Breast epithelium (tissue), 3 donors: ENCODE results near the gene SENP3.

Source experiments
- CTCF ChIP-seq, 3 donors: fragments of 450-650 bp; IDR thresholded peaks; one replicate each; pipeline ENCODE4 v1.5.1; 2016 to 2017; ENCODE audit warnings: antibody characterized with exemption in 3 of 3, mild to moderate bottlenecking in 3 of 3, moderate library complexity in 3 of 3
- POLR2A ChIP-seq: fragments of 450-650 bp; IDR thresholded peaks from one replicate; pipeline ENCODE4 v1.6.1; 2016; ENCODE audit warnings: antibody characterized with exemption, mild to moderate bottlenecking, moderate library complexity
- POLR2AphosphoS5 ChIP-seq, 3 donors: sonication (generic); formaldehyde crosslinking; IDR thresholded peaks; one replicate each; pipeline ENCODE4 v1.6.1; 2017; ENCODE audit warnings: antibody characterized with exemption in 3 of 3

- no peak for TF ChIP-seq POLR2A
- no peak for TF ChIP-seq CTCF (IDR thresholded peaks at IDR 0.05)
- no peak for TF ChIP-seq POLR2AphosphoS5 (IDR thresholded peaks at IDR 0.05)
Measured at GRCh38 chr17:7620835-7621234, 59.1 kb downstream of the SENP3 start.
